ES-I3 (cell line): ENCODE data around the gene ADORA2B.
"Not testable (repeated sequence)": the region's sequence is repeated elsewhere in the genome, so short reads cannot be mapped to it uniquely, and the experiment has no call there.

ENCODE experiments used
- H3K36me3 ChIP-seq: 2 replicates; pipeline ENCODE4 v1.6.1; 2013; ENCODE audit warnings: mild to moderate bottlenecking, low read length, control low read depth, moderate library complexity; ENCODE audit not compliant: insufficient read depth
- H3K4me1 ChIP-seq: 2 replicates; pipeline ENCODE4 v1.6.1; 2013; ENCODE audit warnings: mild to moderate bottlenecking, control low read depth, low read length; ENCODE audit not compliant: insufficient read depth
- H3K9ac ChIP-seq: 2 replicates; pipeline ENCODE4 v1.6.1; 2013; ENCODE audit warnings: low read depth, mild to moderate bottlenecking, low read length, moderate library complexity
- H3K9me3 ChIP-seq: 2 replicates; pipeline ENCODE4 v1.6.1; 2013; ENCODE audit warnings: mild to moderate bottlenecking, low read length, moderate library complexity; ENCODE audit not compliant: control insufficient read depth, insufficient read depth

The ADORA2B gene

GRCh38 chr17:15944759-15945526 lies at the start of gene ADORA2B:
TSS of gene ADORA2B (plus strand) at chr17:15945130. CDS start at chr17:15945249, 119 bp downstream.
- Histone ChIP-seq H3K4me1 (peaks cover 15% of the 10 kb centered on the region), H3K36me3 (no peaks in the 10 kb centered on the region), H3K9me3 (no peaks in the 10 kb centered on the region), H3K9ac (peak within 1 kb of the TSS; percentile 79)

- no peaks in the 10 kb centered on the region; the same call in 1 of the 2 replicates for H3K9me3 ChIP-seq
These were observed 48.7 kb upstream of the ADORA2B start for GRCh38 chr17:15896277-15896676.

GRCh38 chr17:15896834-15897233 lies 48.1 kb upstream of the ADORA2B start:
- no peak overlapping the region for H3K9ac ChIP-seq
- no peaks in the 10 kb centered on the region; the same call in 1 of the 2 replicates for H3K9me3 ChIP-seq
- peaks cover 7% of the 10 kb centered on the region for H3K4me1 ChIP-seq
- no peaks in the 10 kb centered on the region for H3K36me3 ChIP-seq

More at GRCh38 chr17:15896277-15896676, 48.7 kb upstream of the ADORA2B start:
- Histone ChIP-seq H3K36me3 (no peaks in the 10 kb centered on the region), H3K9ac (no peak overlapping the region), H3K4me1 (peaks cover 7% of the 10 kb centered on the region)

- not testable (repeated sequence) for H3K9me3 ChIP-seq, H3K36me3 ChIP-seq, H3K4me1 ChIP-seq, H3K9ac ChIP-seq
These were observed 45.3 kb upstream of the ADORA2B start for GRCh38 chr17:15899596-15899995.

- Histone ChIP-seq H3K36me3 (no peaks in the 10 kb centered on the region), H3K9me3 (no peaks in the 10 kb centered on the region; the same call in 1 of the 2 replicates), H3K9ac (no peak overlapping the region), H3K4me1 (no peaks in the 10 kb centered on the region)
These were observed 44.1 kb upstream of the ADORA2B start for GRCh38 chr17:15900871-15901270.

GRCh38 chr17:15905236-15905635 lies 39.7 kb upstream of the ADORA2B start:
- H3K36me3 ChIP-seq, H3K4me1 ChIP-seq, H3K9me3 ChIP-seq, H3K9ac ChIP-seq: not testable (repeated sequence)

GRCh38 chr17:15907290-15907689 lies 37.6 kb upstream of the ADORA2B start:
- peaks cover 7% of the 10 kb centered on the region; the same call in 1 of the 2 replicates for H3K4me1 ChIP-seq
- H3K9ac ChIP-seq: no peak overlapping the region
- H3K36me3 ChIP-seq: no peaks in the 10 kb centered on the region; the same call in 1 of the 2 replicates
- H3K9me3 ChIP-seq: no peaks in the 10 kb centered on the region

GRCh38 chr17:15908378-15908777 lies 36.6 kb upstream of the ADORA2B start:
- peaks cover 7% of the 10 kb centered on the region; the same call in 1 of the 2 replicates for H3K4me1 ChIP-seq
- no peaks in the 10 kb centered on the region for H3K9me3 ChIP-seq
- no peak overlapping the region for H3K9ac ChIP-seq
- H3K36me3 ChIP-seq: no peaks in the 10 kb centered on the region; the same call in 1 of the 2 replicates

GRCh38 chr17:15909481-15909991 lies 35.4 kb upstream of the ADORA2B start:
- no peaks in the 10 kb centered on the region; the same call in 1 of the 2 replicates for H3K36me3 ChIP-seq
- no peaks in the 10 kb centered on the region for H3K9me3 ChIP-seq
- peaks cover 7% of the 10 kb centered on the region; the same call in 1 of the 2 replicates for H3K4me1 ChIP-seq
- no peak overlapping the region for H3K9ac ChIP-seq

- H3K4me1 ChIP-seq: peaks cover 7% of the 10 kb centered on the region; the same call in 1 of the 2 replicates
These were observed 34.1 kb upstream of the ADORA2B start for GRCh38 chr17:15910791-15911190.

GRCh38 chr17:15911701-15912100 lies 33.2 kb upstream of the ADORA2B start:
- H3K36me3 ChIP-seq, H3K4me1 ChIP-seq, H3K9me3 ChIP-seq, H3K9ac ChIP-seq: not testable (repeated sequence)

More at GRCh38 chr17:15910791-15911190, 34.1 kb upstream of the ADORA2B start:
- H3K9ac ChIP-seq: no peak overlapping the region
- no peaks in the 10 kb centered on the region; the same call in 1 of the 2 replicates for H3K36me3 ChIP-seq
- no peaks in the 10 kb centered on the region for H3K9me3 ChIP-seq

GRCh38 chr17:15912416-15912955 lies 32.4 kb upstream of the ADORA2B start:
- H3K9ac ChIP-seq: no peak overlapping the region
- H3K4me1 ChIP-seq: peaks cover 7% of the 10 kb centered on the region; the same call in 1 of the 2 replicates
- H3K36me3 ChIP-seq: no peaks in the 10 kb centered on the region; the same call in 1 of the 2 replicates
- no peaks in the 10 kb centered on the region for H3K9me3 ChIP-seq

- Histone ChIP-seq H3K9me3 (no peaks in the 10 kb centered on the region), H3K9ac (no peak overlapping the region), H3K36me3 (no peaks in the 10 kb centered on the region; the same call in 1 of the 2 replicates), H3K4me1 (peaks cover 3% of the 10 kb centered on the region; the same call in 1 of the 2 replicates)
These were observed 31.1 kb upstream of the ADORA2B start for GRCh38 chr17:15913826-15914225.

GRCh38 chr17:15914400-15915170 lies 30.3 kb upstream of the ADORA2B start:
- Histone ChIP-seq H3K9ac (no peak overlapping the region), H3K36me3 (no peaks in the 10 kb centered on the region; the same call in 1 of the 2 replicates), H3K4me1 (no peaks in the 10 kb centered on the region), H3K9me3 (no peaks in the 10 kb centered on the region)
